IMR-90 (cell line): ENCODE measurements around the gene CHAF1B. TPM values are rescaled to one million over a fixed set of nuclear protein-coding genes. Genes with fewer than 3 reads are reported as not detected.
A peak's percentile ranks its signal among the peaks of the same experiment; 100 is the strongest.

Experiments used
- ATAC-seq: fragments of 200-7000 bp; cut with Tn5 transposase; 2 replicates; pipeline ENCODE4 v1.9.1; 2020; ENCODE audit warnings: low read depth, mild to moderate bottlenecking, moderate library complexity
- BruUV-seq: library from RNA; stranded (reverse); fragments of 400-500 nt; replicated peaks from 2 replicates; lab custom pipeline; 2021; lab: Mats Ljungman, UMichigan
- CTCF ChIA-PET: fragments of 300-600 bp; formaldehyde crosslinking; extraction: SDS; loops from one replicate; lab custom pipeline; 2021; ENCODE audit warnings: antibody characterized with exemption; lab: Yijun Ruan, JAX
- POLR2A ChIA-PET: fragments of 300-600 bp; sonication (Branson Sonifier 250); formaldehyde crosslinking; loops from one replicate; lab custom pipeline; 2022; ENCODE audit warnings: antibody characterized with exemption; ENCODE audit not compliant: unreplicated experiment; lab: Charles Lee
- DNase-seq: peaks from one replicate; pipeline ENCODE4 v3.0.0; 2013
- H2AFZ ChIP-seq: replicated peaks from 2 replicates; pipeline ENCODE3; 2013; ENCODE audit warnings: low read length, mild to moderate bottlenecking; ENCODE audit not compliant: poor library complexity
- H2AK5ac ChIP-seq: 2 replicates; pipeline ENCODE4 v1.6.1; 2013; ENCODE audit warnings: low read depth, low read length, inconsistent platforms
- H2AK9ac ChIP-seq: replicated peaks from 2 replicates; pipeline ENCODE3; 2013; ENCODE audit warnings: mild to moderate bottlenecking, low read depth, low read length, moderate library complexity; ENCODE audit not compliant: poor library complexity
- H2BK120ac ChIP-seq: 2 replicates; pipeline ENCODE4 v1.6.1; 2013; ENCODE audit warnings: low read depth, low read length, inconsistent platforms
- H2BK15ac ChIP-seq: 3 replicates; pipeline ENCODE4 v1.6.1; 2013; ENCODE audit warnings: low read depth, low read length, inconsistent platforms
- H2BK20ac ChIP-seq: 2 replicates; pipeline ENCODE4 v1.6.1; 2013; ENCODE audit warnings: low read depth, mild to moderate bottlenecking, inconsistent platforms, low read length, moderate library complexity
- H2BK5ac ChIP-seq: 2 replicates; pipeline ENCODE4 v1.6.1; 2013; ENCODE audit warnings: mild to moderate bottlenecking, low read depth, low read length, inconsistent platforms; ENCODE audit not compliant: poor library complexity, severe bottlenecking
- H3K14ac ChIP-seq: replicated peaks from 2 replicates; pipeline ENCODE4 v1.6.1; 2013; ENCODE audit warnings: low read depth, low read length, inconsistent platforms
- H3K18ac ChIP-seq: 2 replicates; pipeline ENCODE4 v1.6.1; 2013; ENCODE audit warnings: low read depth, low read length, control low read depth
- H3K23ac ChIP-seq: 2 replicates; pipeline ENCODE4 v1.6.1; 2013; ENCODE audit warnings: low read depth, low read length, inconsistent platforms
- H3K27ac ChIP-seq: 2 replicates; pipeline ENCODE4 v1.5.1; 2013; ENCODE audit warnings: mild to moderate bottlenecking, control low read depth, low read length; ENCODE audit not compliant: insufficient read depth
- H3K27me3 ChIP-seq: 2 replicates; pipeline ENCODE4 v1.6.1; 2013; ENCODE audit warnings: low read length; ENCODE audit not compliant: control insufficient read depth, insufficient read depth
- H3K36me3 ChIP-seq: 2 replicates; pipeline ENCODE4 v1.6.1; 2013; ENCODE audit warnings: low read length, mixed read lengths; ENCODE audit not compliant: control insufficient read depth, insufficient read depth
- H3K4ac ChIP-seq: 2 replicates; pipeline ENCODE4 v1.6.1; 2013; ENCODE audit warnings: low read depth, low read length, inconsistent platforms
- H3K4me1 ChIP-seq: 2 replicates; pipeline ENCODE4 v1.6.1; 2013; ENCODE audit warnings: low read length, mixed read lengths; ENCODE audit not compliant: control insufficient read depth, insufficient read depth
- H3K4me2 ChIP-seq: 2 replicates; pipeline ENCODE4 v1.6.1; 2013; ENCODE audit warnings: low read depth, mild to moderate bottlenecking, control low read depth, low read length, moderate library complexity
- H3K4me3 ChIP-seq: 2 replicates; pipeline ENCODE4 v1.5.1; 2013; ENCODE audit warnings: low read depth, mild to moderate bottlenecking, control low read depth, low read length, moderate library complexity; ENCODE audit not compliant: insufficient read depth
- H3K56ac ChIP-seq: 2 replicates; pipeline ENCODE4 v1.6.1; 2013; ENCODE audit warnings: low read length, inconsistent platforms; ENCODE audit not compliant: insufficient read depth; ENCODE audit errors: extremely low read depth
- H3K79me1 ChIP-seq, 2 experiments: 2 replicates each; pipeline ENCODE4 v1.6.1; 2013; ENCODE audit warnings: low read length in 2 of 2, inconsistent platforms in 1 of 2, low read depth in 1 of 2
- H3K9ac ChIP-seq: 2 replicates; pipeline ENCODE4 v1.6.1; 2013; ENCODE audit warnings: low read depth, low read length, control low read depth
- H3K9me1 ChIP-seq: 2 replicates; pipeline ENCODE4 v1.6.1; 2013; ENCODE audit warnings: low read length, inconsistent platforms; ENCODE audit not compliant: insufficient read depth
- H3K9me3 ChIP-seq: 2 replicates; pipeline ENCODE4 v1.6.1; 2013; ENCODE audit warnings: low read length; ENCODE audit not compliant: control insufficient read depth, insufficient read depth
- H4K20me1 ChIP-seq: 2 replicates; pipeline ENCODE4 v1.6.1; 2013; ENCODE audit warnings: low read length, inconsistent platforms; ENCODE audit not compliant: insufficient read depth
- H4K5ac ChIP-seq: 2 replicates; pipeline ENCODE4 v1.6.1; 2013; ENCODE audit warnings: mild to moderate bottlenecking, low read depth, low read length, control low read depth
- H4K8ac ChIP-seq, 2 experiments: 2 replicates each; pipeline ENCODE4 v1.6.1; 2013; ENCODE audit warnings: low read depth in 2 of 2, low read length in 2 of 2, control low read depth in 1 of 2, inconsistent platforms in 1 of 2
- H4K91ac ChIP-seq: 2 replicates; pipeline ENCODE4 v1.6.1; 2013; ENCODE audit warnings: low read depth, low read length, inconsistent platforms; ENCODE audit not compliant: insufficient read depth
- FOS ChIP-seq: fragments of 150-350 bp; IDR thresholded peaks from 2 replicates; pipeline ENCODE4 v1.6.1; 2016; ENCODE audit warnings: low read depth, low read length
- POLR2A ChIP-seq: IDR thresholded peaks from 2 replicates; pipeline ENCODE4 v1.6.1; 2012; ENCODE audit warnings: mild to moderate bottlenecking, low read depth, low read length
- WGBS, 2 experiments: methylation state at CpG; one replicate each; pipeline versions ENCODE4 v1.1.5 to v1.1.7; 2013; ENCODE audit warnings: missing lambda C conversion rate in 2 of 2; ENCODE audit not compliant: insufficient read length in 1 of 2; ENCODE audit errors: extremely low coverage in 2 of 2; 5-methylcytosine and 5-hydroxymethylcytosine counted together
- dilution Hi-C: fragments of 300-500 bp; cut with HindIII; formaldehyde crosslinking; loops from one replicate; pipeline ENCODE4 v1.14.3; 2018; ENCODE audit warnings: low sequenced_read_pairs; ENCODE audit not compliant: unreplicated experiment
- in situ Hi-C: fragments of 300-500 bp; cut with MboI; formaldehyde crosslinking; loops from 3 replicates; pipeline ENCODE4 v1.14.3; 2019; ENCODE audit warnings: low sequenced_read_pairs, inconsistent platforms, mixed read lengths
- intact Hi-C: fragments of 100-400 bp; cut with micrococcal nuclease; formaldehyde crosslinking; loops from 2 replicates; pipeline ENCODE4 v1.10.0; 2022
- polyA plus RNA-seq, 3 experiments: library from polyadenylated mRNA; depleted of rRNA; stranded (reverse); fragments of >200 nt; gene quantifications; 2 replicates each; pipeline ENCODE4 v1.2.3, GENCODE V29; 2012; ENCODE audit warnings: low replicate concordance in 1 of 3
- total RNA-seq: library from RNA; depleted of rRNA; stranded (reverse); fragments of >200 nt; gene quantifications from 2 replicates; pipeline ENCODE4 v1.2.3, GENCODE V29; 2012

CHAF1B gene
- total and polyA plus RNA-seq, 2 of the 4 experiments (the other 2 are of a cell fraction), result 4.5 to 6.4 TPM

- no TSS peak for BruUV-seq
- Histone ChIP-seq H3K18ac (peak overlapping the region; percentile 9; the same call in 1 of the 2 replicates), H4K5ac (peak overlapping the region; percentile 22; the same call in 1 of the 2 replicates), H4K8ac (peak overlapping the region in 1 of 2 experiments; percentile 50; a peak in 2 of 4 replicates), H4K91ac (no peak overlapping the region), H2BK15ac (no peak overlapping the region), H2AFZ (no peak overlapping the region), H3K27ac (no peak overlapping the region), H3K36me3 (peaks cover 29% of the 10 kb centered on the region), H3K79me1 (peaks cover 34 to 65% of the 10 kb centered on the region in 2 experiments), H3K4ac (peak overlapping the region; percentile 17; the same call in 1 of the 2 replicates), H3K9me3 (no peaks in the 10 kb centered on the region), H2AK9ac (no peak overlapping the region), H2BK120ac (peak overlapping the region; percentile 2; the same call in 1 of the 2 replicates), H3K4me3 (no peak overlapping the region), H2AK5ac (peak overlapping the region; percentile 47), H3K23ac (no peak overlapping the region), H2BK5ac (peak overlapping the region; percentile 77), H4K20me1 (peaks cover 23% of the 10 kb centered on the region; the same call in 1 of the 2 replicates), H3K14ac (no peak overlapping the region; the same call in 1 of the 2 replicates), H3K9ac (no peak overlapping the region), H3K9me1 (peaks cover 2% of the 10 kb centered on the region; the same call in 1 of the 2 replicates), H3K56ac (no peak overlapping the region), H3K4me1 (peaks cover 4% of the 10 kb centered on the region), H3K27me3 (no peaks in the 10 kb centered on the region), H3K4me2 (peak overlapping the region; percentile 46; the same call in 1 of the 2 replicates), H2BK20ac (no peak overlapping the region; the same call in 1 of the 2 replicates)
- dilution Hi-C loops (no loop called here), intact Hi-C loops (no loop called here), in situ Hi-C loops (no loop called here)
- ATAC-seq (peak; percentile 96), DNase-seq (peak; percentile 78)
- CTCF ChIA-PET, result interaction anchor here (0.8 kb wide), 1 partner anchor 12 kb away, joined by 3 read pairs; no protein-coding TSS in a partner anchor
- POLR2A ChIA-PET, result no interaction called here
- no peak for TF ChIP-seq POLR2A
- peak; percentile 44 for TF ChIP-seq FOS
- no CpG with 5 or more reads among the region's 3 CpGs for WGBS, 2 experiments
These were observed 48.1 kb upstream of the CHAF1B start for GRCh38 chr21:36337099-36337509.
